ENCODE measurements around the gene ZMYND11. TPM values are rescaled to one million over a fixed set of nuclear protein-coding genes. Genes with fewer than 3 reads are reported as not detected.

ZMYND11 gene
- polyA plus RNA-seq, 1 donor (not counting 4 experiments of a cell fraction or from before 2014, with no cell fraction given): 36.1 TPM

- H3K4me3 ChIP-seq (ENCODE audit: control insufficient read depth in 2 of 3, extremely low read depth in 1 of 3, insufficient read depth in 2 of 3, low read depth in 1 of 3, low read length in 3 of 3): no peak overlapping the region
- H3K9me1 ChIP-seq (ENCODE audit: control insufficient read depth, extremely low read depth, insufficient read depth, low read length): no peaks in the 10 kb centered on the region
- FAIRE-seq (no peak), DNase-seq (ENCODE audit: low read depth, low spot score) (no peak)
- H3K79me2 ChIP-seq (ENCODE audit: control insufficient read depth, insufficient read depth, low read length): no peaks in the 10 kb centered on the region
- H3K27ac ChIP-seq (ENCODE audit: control insufficient read depth, insufficient read depth, low read length): no peak overlapping the region
- no peak overlapping the region for H3K4me2 ChIP-seq (ENCODE audit: control insufficient read depth, extremely low read depth, insufficient read depth, low read depth, low read length)
- H3K9ac ChIP-seq (ENCODE audit: control insufficient read depth, extremely low read depth, insufficient read depth, low read length): no peak overlapping the region
- no peaks in the 10 kb centered on the region for H3K27me3 ChIP-seq (ENCODE audit: control insufficient read depth, extremely low read depth, insufficient read depth, low read length)
- dilution Hi-C loops (cut with MboI; ENCODE audit: extremely low pct_ligation_motif_present, low sequenced_read_pairs): no loop called here
- H4K20me1 ChIP-seq (ENCODE audit: control insufficient read depth, extremely low read depth, insufficient read depth, low read length): no peaks in the 10 kb centered on the region
- H3K36me3 ChIP-seq (ENCODE audit: control insufficient read depth in 2 of 2, extremely low read depth in 1 of 2, insufficient read depth in 2 of 2, low read length in 2 of 2): no peaks in the 10 kb centered on the region
- H3K4me1 ChIP-seq (ENCODE audit: control insufficient read depth, extremely low read depth, insufficient read depth, low read length): peaks cover 3% of the 10 kb centered on the region
- no peak overlapping the region for H2AFZ ChIP-seq (ENCODE audit: control insufficient read depth, low read length)
- H3K9me3 ChIP-seq (ENCODE audit: control insufficient read depth, low read depth, low read length): no peaks in the 10 kb centered on the region
- TF ChIP-seq EZH2 (IDR thresholded peaks at IDR 0.05; ENCODE audit: low read length): no peak
- TF ChIP-seq CTCF (optimal IDR thresholded peaks at IDR 0.05 in 1 of 3, IDR thresholded peaks at IDR 0.05 in 1 of 3, conservative IDR thresholded peaks at IDR 0.05 in 1 of 3; ENCODE audit: extremely low read depth in 1 of 3, insufficient read depth in 2 of 3, low read length in 3 of 3): no peak
Measured at GRCh38 chr10:127612-128432, 7.4 kb upstream of the ZMYND11 start.

- no peak for FAIRE-seq
- no peak overlapping the region for H2AFZ ChIP-seq (ENCODE audit: control insufficient read depth, low read length)
- H4K20me1 ChIP-seq (ENCODE audit: control insufficient read depth, extremely low read depth, insufficient read depth, low read length): no peaks in the 10 kb centered on the region
- no peaks in the 10 kb centered on the region for H3K9me1 ChIP-seq (ENCODE audit: control insufficient read depth, extremely low read depth, insufficient read depth, low read length)
- H3K27ac ChIP-seq (ENCODE audit: control insufficient read depth, insufficient read depth, low read length): no peak overlapping the region
- no peaks in the 10 kb centered on the region for H3K9me3 ChIP-seq (ENCODE audit: control insufficient read depth, low read depth, low read length)
- no peak overlapping the region for H3K4me2 ChIP-seq (ENCODE audit: control insufficient read depth, extremely low read depth, insufficient read depth, low read depth, low read length)
- dilution Hi-C loops (cut with MboI; ENCODE audit: extremely low pct_ligation_motif_present, low sequenced_read_pairs): no loop called here
- no peak for DNase-seq (ENCODE audit: low read depth, low spot score)
- H3K36me3 ChIP-seq (ENCODE audit: control insufficient read depth in 2 of 2, extremely low read depth in 1 of 2, insufficient read depth in 2 of 2, low read length in 2 of 2): no peaks in the 10 kb centered on the region
- no peaks in the 10 kb centered on the region for H3K27me3 ChIP-seq (ENCODE audit: control insufficient read depth, extremely low read depth, insufficient read depth, low read length)
- TF ChIP-seq CTCF (optimal IDR thresholded peaks at IDR 0.05 in 1 of 3, IDR thresholded peaks at IDR 0.05 in 1 of 3, conservative IDR thresholded peaks at IDR 0.05 in 1 of 3; ENCODE audit: extremely low read depth in 1 of 3, insufficient read depth in 2 of 3, low read length in 3 of 3) (no peak), EZH2 (IDR thresholded peaks at IDR 0.05; ENCODE audit: low read length) (no peak)
- peaks cover 19% of the 10 kb centered on the region for H3K4me1 ChIP-seq (ENCODE audit: control insufficient read depth, extremely low read depth, insufficient read depth, low read length)
- H3K9ac ChIP-seq (ENCODE audit: control insufficient read depth, extremely low read depth, insufficient read depth, low read length): no peak overlapping the region
- H3K79me2 ChIP-seq (ENCODE audit: control insufficient read depth, insufficient read depth, low read length): no peaks in the 10 kb centered on the region
- H3K4me3 ChIP-seq (ENCODE audit: control insufficient read depth in 2 of 3, extremely low read depth in 1 of 3, insufficient read depth in 2 of 3, low read depth in 1 of 3, low read length in 3 of 3): no peak overlapping the region
Measured at GRCh38 chr10:129810-130209, 5.4 kb upstream of the ZMYND11 start.

All from keratinocyte (primary cell).